HG03469 (cell line): ENCODE results near the gene GALNT12.

Source experiments
- ATAC-seq: cut with Tn5 transposase; IDR thresholded peaks from one replicate; pipeline ENCODE4 v1.9.1; 2021; ENCODE audit warnings: mild to moderate bottlenecking, moderate library complexity, moderate number of reproducible peaks; ENCODE audit not compliant: unreplicated experiment

The GALNT12 gene

GRCh38 chr9:98807070-98807813 lies at the start of gene GALNT12:
GALNT12 (plus strand) TSS chr9:98807670; CDS start chr9:98807699, 29 bp downstream.
- no peak for ATAC-seq

GRCh38 chr9:98760231-98760630 lies 47.2 kb upstream of the GALNT12 start:
- ATAC-seq, result no peak

- ATAC-seq, result no peak
These were observed 43.3 kb upstream of the GALNT12 start for GRCh38 chr9:98763986-98764745.

GRCh38 chr9:98765256-98765655 lies 42.2 kb upstream of the GALNT12 start:
- no peak for ATAC-seq

- ATAC-seq, result no peak
These were observed 40.9 kb upstream of the GALNT12 start for GRCh38 chr9:98766586-98766985.

- ATAC-seq, result no peak
These were observed 40.3 kb upstream of the GALNT12 start for GRCh38 chr9:98767196-98767595.

- ATAC-seq, result no peak
These were observed 39.6 kb upstream of the GALNT12 start for GRCh38 chr9:98767915-98768314.

GRCh38 chr9:98768344-98768743 lies 39.1 kb upstream of the GALNT12 start:
- ATAC-seq, result no peak

- ATAC-seq, result no peak
These were observed 36.8 kb upstream of the GALNT12 start for GRCh38 chr9:98770717-98771116.

GRCh38 chr9:98771209-98771874 lies 36.1 kb upstream of the GALNT12 start:
- no peak for ATAC-seq

GRCh38 chr9:98772364-98773155 lies 34.9 kb upstream of the GALNT12 start:
- ATAC-seq, result no peak

- ATAC-seq, result no peak
These were observed 33.7 kb upstream of the GALNT12 start for GRCh38 chr9:98773721-98774120.

- no peak for ATAC-seq
These were observed 32.7 kb upstream of the GALNT12 start for GRCh38 chr9:98774746-98775145.

- ATAC-seq, result no peak
These were observed 31.5 kb upstream of the GALNT12 start for GRCh38 chr9:98775831-98776441.

- ATAC-seq, result no peak
These were observed 29.9 kb upstream of the GALNT12 start for GRCh38 chr9:98777618-98778017.

- ATAC-seq, result no peak
These were observed 29.2 kb upstream of the GALNT12 start for GRCh38 chr9:98778251-98778650.

- ATAC-seq, result no peak
These were observed 28.5 kb upstream of the GALNT12 start for GRCh38 chr9:98778711-98779530.

- no peak for ATAC-seq
These were observed 27.3 kb upstream of the GALNT12 start for GRCh38 chr9:98780059-98780749.
